Left renal cortex interstitium (tissue), 4 donors: ENCODE measurements around the gene UBQLN3. TPM values are rescaled to one million over a fixed set of nuclear protein-coding genes. Genes with fewer than 3 reads are reported as not detected.

ENCODE experiments used
- DNase-seq, 4 donors: peaks; one replicate each; pipeline ENCODE4 v3.0.0-alpha.2; 2013; ENCODE audit warnings: low read depth in 4 of 4, low spot score in 2 of 4, missing footprints in 1 of 4
- polyA plus RNA-seq, 4 donors: library from polyadenylated mRNA; unstranded; fragments of 120-200 nt; gene quantifications; one replicate each; pipeline ENCODE4 v1.2.1, GENCODE V29; 2013; ENCODE audit not compliant: insufficient read length in 4 of 4

Gene UBQLN3
- polyA plus RNA-seq, result not detected

DNA sequence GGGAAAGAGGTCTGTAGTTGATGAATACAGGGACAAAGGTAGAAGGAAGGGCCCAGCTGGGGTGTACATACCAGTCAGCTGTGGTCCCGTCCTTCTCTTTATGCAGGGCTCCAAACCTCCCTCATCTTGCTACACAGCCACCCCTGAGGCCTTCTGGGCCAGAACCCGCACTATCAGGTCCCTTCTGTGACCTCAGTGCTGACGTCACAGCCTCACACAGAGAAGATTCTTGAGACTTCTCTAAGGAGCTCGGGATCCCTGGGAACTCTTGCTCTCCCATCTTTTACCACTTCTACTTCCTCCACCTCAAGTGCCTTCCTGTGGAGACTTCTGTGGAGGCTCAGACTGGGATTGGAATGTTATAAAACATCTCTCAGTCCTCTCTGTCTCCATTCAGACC is at the start of gene UBQLN3:
Gene UBQLN3, minus strand, starts transcription at position 155 of the 400 bp plus-strand sequence. CDS start 399 bp downstream, outside the sequence.
- DNase-seq, result no peak

DNA sequence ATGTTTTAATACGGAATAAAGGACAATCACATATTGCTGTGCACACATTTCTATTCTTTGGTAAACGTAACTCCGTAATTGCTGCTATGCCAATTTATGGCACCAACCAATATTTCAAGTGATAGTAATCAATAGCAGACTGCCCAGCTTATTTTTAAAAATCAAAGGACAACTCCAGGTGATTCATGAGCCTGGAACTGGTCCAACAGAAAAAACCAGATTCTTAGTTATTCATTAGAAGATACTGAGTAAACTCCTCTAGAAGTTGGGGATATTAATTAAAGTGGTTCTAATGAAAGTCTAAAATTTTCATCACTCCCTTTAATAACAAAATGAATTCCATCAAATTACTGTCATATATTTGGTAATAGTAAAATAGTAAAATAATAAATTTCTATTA is 48.0 kb upstream of the UBQLN3 start:
- DNase-seq, result no peak

DNA sequence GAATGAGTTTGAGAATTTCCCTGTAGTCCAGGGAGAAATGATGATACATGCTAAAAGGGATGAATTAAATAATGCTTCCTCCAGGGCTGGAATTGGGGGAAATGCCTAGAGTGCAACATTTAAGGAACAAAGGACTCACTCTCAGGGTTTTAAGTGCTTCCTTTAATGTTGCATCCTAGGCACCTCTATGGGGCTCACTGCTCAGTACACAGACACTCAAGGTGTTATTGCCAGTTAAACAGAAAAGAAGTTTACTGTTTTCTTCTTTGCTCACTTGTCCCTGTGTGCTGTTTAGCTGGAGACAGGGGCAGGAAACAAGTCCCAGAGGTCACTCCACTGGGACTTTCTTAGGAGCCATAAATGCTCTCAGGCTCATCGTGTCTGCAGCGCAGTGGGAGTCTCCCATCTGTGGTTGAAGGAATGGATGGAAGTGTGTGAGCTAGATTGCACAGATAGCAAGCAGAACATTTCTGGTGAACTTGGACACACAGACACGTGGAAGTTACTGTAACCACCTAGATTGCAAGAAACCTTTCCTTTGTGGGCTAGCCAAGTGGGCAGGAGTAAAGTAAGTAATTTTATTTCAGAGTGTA is 46.9 kb upstream of the UBQLN3 start:
- DNase-seq, result no peak

DNA sequence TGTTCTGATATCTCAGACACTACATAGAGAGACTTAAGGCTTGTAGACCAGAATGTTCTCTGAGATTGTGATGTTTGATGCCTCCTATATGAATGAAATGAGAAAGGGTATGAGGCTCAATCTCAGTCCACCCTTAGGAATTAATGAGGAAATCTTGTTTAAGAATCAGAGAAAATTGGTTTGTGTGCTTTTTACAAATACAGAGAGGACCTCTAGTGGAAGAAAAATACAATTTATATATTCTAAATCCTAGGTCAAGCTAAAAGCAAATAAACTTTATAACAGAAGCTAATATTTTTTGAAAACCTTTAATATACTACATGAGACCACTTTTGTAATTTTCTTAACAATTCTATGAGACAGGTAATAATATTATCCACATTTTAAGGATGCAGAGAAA is 43.6 kb upstream of the UBQLN3 start:
- no peak for DNase-seq

DNA sequence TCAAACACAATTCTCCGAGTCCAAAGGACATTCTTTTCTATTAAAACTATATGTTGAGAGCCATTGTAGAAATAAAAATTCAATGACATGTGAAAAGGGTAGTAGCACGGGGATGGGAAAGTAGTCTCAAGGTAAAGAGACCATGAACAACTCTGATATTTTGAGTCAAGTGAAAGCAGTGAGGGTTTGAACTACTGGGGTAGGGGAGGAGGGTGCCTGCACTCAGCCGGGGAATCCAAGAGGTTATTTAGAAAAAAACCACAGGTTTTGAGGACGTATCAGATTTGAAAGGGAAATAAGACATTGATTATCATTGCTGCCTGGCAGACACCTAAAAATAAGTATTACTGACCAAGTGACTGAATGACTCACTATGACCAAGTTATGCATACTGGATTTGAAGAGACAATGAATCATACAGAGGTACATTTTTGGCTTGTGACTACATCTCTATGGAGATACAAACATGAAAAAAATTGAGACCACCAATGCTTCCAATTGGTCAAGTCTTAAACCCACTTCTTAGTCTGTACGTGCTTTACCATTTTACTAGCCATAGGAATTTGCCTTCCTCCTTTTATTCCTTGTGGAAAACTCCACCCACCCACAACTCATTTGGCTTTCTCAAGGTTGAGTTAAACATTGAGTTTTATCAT is 40.8 kb upstream of the UBQLN3 start:
- DNase-seq, result no peak

DNA sequence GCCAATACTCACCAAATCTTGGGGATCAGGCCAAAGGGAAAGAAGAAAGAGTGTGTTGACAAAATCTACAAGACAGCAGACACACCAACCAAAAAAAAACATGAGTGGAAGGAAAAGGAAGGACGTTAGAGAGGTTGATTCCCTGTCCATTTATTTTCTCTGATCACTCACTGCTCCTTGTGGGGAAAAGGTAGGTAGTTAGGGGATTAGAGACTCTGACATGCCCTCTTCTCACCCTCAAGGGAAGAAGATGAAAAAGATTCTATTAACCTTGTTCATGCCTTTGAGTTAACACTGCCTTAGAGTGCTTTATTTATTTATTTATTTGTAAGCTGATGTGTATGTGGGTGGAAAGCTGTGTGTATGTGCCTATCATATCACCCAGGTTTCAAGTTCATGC is 38.7 kb upstream of the UBQLN3 start, which contains the start of gene OR52H1:
Gene OR52H1, minus strand, starts transcription at position 101 of the 400 bp plus-strand sequence. CDS start 3,035 bp downstream, outside the sequence.
- no peak for DNase-seq

DNA sequence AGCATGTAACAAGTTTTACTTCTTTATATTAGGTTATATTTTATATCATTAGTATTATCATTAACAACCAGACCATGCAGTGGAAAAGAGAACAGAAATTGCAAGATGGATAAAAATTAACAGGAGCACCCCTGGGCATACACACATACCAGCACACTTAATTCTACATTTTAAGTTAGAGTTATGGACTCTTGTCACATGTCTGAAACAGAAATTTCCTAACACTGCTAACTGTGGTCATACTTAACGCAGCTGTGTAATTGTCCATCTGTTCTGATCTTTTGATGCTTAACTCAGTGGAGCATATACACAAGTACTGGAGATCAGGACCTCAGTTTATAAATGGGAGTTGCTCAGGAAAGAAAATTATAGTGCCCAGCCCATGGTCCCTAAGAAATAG is 38.2 kb upstream of the UBQLN3 start:
- no peak for DNase-seq

DNA sequence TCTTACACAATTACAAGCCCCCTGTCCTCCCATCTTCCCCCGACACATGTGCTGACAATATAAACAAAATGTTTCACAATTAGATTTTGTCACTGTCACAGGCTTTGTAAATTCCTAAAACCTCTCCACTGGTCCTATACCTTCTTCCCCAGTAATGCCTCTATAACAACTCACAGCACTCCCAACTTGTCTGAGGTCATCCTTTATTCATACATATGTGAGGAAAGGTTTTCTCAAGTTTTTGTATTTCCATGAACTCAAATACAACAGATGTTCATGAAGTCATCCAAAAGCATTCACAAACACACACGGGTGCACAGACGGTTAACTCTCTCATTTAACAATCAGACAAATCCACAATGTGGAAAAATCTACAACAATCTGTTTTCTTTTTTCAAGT is 36.7 kb upstream of the UBQLN3 start:
- DNase-seq, result no peak

DNA sequence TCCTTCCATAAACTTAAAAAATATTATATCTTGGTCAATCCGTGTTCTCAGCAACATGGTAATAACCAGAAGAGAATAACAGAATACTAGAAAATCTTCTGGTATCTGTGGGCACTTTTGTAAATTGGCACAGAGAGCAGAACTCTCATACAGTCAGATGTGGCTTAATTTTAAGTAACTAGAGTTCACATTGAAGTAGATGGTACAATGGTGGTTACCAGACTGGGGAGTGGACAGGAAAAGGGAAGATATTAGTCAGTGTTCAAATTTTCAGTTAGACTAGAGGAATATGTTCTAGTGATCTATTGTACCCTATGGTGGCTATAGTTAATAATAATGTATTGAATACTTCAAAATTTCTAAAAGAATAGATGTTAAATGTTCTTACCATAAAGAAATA is 31.7 kb upstream of the UBQLN3 start:
- no peak for DNase-seq

DNA sequence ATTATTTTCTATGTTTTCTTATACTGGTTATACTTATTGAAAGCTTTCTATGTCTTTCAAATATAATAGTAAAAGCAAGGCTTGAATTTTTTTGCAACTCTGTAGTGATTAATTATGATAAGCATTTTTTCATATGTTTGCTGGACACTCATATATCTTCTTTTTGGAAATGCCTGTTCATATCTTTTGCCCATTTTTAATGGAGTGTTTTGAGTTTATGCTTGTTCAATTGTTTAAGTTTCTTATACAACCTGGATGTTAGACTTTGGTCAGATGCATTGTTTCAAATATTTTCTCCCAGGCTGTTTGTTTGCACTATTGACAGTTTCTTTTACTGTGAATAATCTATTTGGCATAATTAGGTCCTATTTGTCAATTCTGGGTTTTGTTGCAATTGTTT is 26.7 kb upstream of the UBQLN3 start:
- no peak for DNase-seq

DNA sequence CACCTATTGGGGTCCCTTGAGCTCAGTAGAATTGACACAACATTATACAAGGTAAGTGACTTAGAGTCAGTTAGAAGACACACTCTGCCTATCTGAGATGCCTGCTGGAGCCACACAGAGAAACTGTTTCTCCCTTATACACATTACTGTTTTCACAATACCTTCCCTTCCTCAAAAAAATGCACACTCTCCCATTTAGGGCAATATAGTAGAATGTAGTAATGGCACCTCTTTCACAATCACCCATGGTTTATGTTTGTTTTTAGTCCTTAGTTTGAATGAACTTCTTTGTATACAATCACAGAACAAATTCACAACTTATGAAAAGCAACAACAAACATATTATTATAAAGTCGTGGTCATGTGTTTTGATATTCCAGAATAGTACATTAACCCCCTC is 24.3 kb upstream of the UBQLN3 start:
- no peak for DNase-seq

DNA sequence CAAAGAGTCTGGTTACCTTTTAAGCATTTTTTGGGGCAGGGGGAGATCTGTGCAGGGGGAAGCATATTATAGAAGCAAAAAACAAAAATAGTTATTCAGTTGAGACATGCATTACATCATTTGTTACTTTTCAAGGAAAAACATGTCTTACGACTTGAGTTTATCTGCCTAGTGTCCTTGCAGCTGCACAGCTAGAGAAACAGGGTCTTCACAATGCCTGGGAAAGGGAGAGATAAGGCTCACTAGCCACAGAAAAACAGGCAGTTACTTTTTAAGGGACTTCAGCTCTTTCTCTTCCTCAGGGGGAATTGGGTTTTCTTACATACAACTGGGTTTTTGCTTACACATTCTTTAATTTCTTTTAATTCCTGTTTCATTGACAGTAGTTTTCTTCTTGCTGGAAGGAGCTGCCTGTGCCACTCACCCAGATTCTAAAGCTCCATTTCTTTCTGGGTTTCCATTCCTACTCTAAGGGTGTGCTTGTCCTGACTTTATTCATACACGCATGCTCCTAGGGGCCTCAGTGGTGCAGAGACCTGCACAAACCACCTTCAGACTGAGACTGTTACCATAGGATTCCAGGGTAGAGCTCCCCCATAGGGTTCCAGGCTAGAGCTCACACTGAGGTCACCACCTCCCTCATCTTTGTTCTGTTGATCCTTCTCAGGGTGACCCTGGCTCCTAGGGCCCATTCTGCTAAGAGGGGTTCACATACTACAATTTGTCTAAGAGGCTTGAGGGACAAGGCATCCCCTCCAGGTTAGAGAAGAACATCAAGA is 21.5 kb upstream of the UBQLN3 start:
- no peak for DNase-seq

DNA sequence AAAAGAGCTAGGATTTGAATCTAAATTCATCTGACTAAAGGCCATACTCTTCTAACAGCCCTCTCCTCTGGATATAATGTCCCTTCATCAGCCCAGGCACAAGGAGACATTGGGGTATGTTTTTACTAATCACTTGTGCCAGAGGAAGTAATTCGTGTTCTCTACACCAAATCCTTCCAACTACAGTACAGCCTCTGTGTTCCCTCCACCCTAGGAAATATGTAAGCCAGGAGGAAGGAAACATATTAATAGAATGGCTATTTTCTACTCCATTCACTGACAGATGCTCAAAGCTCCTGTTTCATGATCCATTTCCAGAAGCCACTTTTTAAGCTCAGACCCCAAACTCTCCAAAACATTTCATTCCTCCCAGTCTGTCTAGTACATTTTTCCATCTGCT is 18.7 kb upstream of the UBQLN3 start:
- no peak for DNase-seq

DNA sequence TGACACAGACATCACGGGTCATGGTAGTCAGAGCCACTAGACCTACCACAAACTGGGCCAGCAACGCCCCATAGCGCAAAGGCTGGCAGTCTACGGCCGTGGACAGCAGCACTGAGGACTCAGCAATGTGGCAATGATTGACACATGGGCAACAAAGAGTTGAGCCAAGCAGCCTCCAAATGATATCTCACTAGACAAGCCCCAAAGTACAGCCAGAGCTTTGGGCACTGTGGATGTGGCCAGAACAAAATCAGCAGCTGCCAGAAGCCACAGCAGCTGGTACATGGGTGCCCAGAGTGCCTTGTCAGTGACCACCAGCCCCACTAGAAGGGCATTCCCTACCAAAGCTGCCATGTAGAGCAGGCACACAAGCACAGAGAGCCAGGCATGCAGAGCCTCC is 18.0 kb upstream of the UBQLN3 start:
- no peak for DNase-seq

DNA sequence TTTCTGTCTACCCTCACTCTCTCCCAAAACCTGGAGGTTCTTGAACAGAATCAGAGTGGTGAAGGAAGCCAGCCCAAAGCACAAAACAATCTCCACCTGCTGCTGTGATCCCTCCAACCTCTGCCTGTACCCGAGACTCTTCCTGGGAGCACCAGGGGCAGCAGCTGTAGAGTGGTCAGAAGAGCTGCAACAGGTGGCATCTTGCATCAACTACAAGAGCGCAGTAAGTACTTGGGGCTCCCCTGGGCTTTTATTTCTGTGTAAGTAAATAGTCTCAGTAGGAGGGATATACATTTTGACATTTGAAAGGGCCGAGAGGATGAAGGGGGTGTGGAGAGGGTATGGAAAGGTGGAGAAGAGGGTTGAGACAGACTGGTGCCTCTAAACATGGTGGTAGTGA is 15.0 kb upstream of the UBQLN3 start:
- DNase-seq, result no peak

DNA sequence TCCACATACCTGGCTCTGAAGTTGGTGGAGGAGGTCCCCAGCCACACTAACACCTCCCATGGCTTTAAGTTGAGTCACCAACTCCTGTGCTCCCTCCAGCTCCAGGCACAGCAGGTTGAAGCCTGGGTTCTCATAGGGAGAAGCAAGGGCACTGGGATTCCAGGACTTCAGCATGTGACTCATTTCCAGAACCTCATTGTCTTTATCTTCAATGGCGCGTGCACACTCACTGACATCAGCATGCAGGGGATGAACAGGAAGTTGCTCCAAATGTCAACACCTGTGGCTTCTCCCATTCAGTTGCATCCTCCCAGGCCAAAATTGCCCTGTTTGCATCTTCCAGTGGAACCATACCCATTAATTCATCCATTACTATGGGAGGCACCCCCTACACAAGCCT is 12.6 kb upstream of the UBQLN3 start:
- DNase-seq, result no peak

DNA sequence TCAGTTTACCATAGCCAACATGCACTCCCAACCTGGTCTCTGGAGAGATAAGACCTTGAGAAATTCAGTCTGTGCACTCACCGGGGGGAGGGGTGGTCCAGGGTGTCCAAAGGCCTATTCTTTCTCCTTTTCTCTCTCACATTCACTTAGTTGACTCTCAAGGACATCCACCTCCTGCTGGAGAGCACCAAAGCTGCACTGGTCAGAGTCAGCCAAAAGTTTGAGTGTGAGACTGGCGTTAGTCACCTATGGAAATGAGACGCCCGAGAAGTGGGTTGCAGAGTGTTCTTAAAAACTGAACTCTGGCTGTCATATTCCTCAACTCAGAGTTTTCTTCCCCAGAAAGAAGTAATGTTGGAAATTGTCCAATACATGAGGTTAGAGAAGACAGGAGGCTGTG is 11.8 kb upstream of the UBQLN3 start:
- no peak for DNase-seq

DNA sequence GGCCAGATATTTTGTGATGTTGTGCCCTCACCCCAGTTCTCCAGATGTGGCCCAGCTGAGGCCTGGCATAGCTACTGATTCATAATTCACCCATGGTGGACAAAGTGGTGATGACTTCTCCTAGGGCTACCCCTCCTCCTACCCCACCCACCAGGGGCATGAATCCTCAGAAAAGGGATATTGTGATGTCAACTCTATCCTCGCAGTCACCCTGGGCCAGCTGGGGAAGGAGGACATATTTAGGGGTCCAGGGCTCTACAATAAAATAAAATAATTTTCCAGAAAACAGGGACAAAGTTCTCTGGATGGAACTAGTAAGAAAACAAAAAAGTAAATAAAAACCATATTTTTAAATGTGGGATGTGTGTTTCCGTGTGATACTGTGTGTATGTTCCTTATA is 6.8 kb upstream of the UBQLN3 start, which contains the start of gene UBQLNL:
Gene UBQLNL, minus strand, starts transcription at position 101 of the 400 bp plus-strand sequence. CDS start 258 bp downstream, outside the sequence.
- no peak for DNase-seq

DNA sequence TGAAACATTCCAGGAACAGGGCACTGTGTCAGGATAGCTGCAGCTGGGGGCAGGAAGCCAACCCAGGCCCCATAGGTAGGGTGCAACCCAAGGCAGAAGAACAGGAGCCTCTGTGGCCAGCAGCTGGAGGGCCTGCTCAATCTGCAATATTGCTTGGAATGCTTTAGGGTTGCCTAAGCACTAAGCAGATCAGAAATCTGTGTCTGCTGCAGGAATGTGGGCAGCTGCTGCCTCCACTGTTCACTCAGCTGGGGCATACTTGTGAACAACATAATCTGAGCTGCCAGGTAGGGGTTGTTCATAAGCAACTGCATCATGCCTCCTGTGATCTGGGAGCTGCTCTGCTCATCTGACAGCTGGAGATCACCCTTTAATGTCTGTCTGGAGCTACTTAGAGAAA is 5.1 kb upstream of the UBQLN3 start:
- DNase-seq, result no peak

DNA sequence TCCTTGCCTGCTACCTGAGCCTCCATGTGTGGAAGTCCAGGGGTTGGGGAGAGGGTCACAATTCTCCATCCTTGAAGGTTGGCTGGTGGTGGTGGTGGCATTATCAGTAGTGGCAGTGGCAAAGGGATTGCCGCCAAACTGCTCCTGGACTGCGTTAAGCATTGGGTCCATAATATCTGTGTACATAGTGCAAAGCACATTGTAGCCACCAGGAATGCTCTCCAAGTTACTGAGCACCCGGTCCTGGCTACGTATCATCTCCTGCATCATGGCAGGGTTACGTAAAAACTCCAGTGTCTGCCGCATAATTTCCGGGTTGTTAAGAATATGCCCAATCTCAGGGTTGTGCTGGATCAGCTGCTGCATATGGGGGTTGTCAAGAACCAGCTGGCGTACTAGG is 1.2 kb downstream of the UBQLN3 start:
- DNase-seq, result no peak

DNA sequence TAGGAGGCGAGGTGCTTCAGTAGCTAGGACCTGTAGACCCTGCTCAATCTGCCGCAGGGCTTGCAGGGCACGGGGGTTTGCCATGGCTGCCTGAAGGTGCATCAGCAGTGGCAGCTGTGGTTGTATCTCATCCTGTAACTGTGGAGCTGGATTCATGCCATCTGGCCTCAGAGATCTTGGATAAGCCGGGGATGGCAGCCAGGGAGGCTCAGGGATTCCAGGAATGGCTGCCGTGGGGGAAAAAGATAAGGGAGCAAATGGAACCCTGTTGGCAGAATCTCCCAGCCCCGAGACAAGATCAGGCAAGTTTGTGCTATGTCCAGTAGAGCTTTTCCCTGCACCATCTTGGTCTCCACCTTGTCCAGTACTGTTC is 1.8 kb downstream of the UBQLN3 start:
- no peak for DNase-seq
